Left lung (tissue), 10 donors: Measurements from ENCODE around the gene JMJD1C. TPM values are rescaled to one million over a fixed set of nuclear protein-coding genes. Genes with fewer than 3 reads are reported as not detected.
A peak's percentile ranks its signal among the peaks of the same experiment; 100 is the strongest.

Experiments used
- ATAC-seq: fragments of 200-7000 bp; cut with Tn5 transposase; one replicate; pipeline ENCODE4 v1.9.1; 2020; ENCODE audit warnings: moderate library complexity
- DNase-seq, 4 donors: peaks; one replicate each; pipeline ENCODE4 v3.0.0-alpha.2; 2013 to 2020
- H3K27ac ChIP-seq, 2 donors: fragments of 200-600 bp; sonication (generic) in 1 of 2; one replicate each; pipeline versions ENCODE4 v1.5.0 to v1.8.0; 2020 to 2021
- H3K27me3 ChIP-seq, 2 donors: fragments of 200-600 bp; sonication (generic) in 1 of 2; one replicate each; pipeline versions ENCODE4 v1.5.0 to v1.8.0; 2020 to 2021
- H3K36me3 ChIP-seq, 2 donors: fragments of 200-600 bp; sonication (generic) in 1 of 2; one replicate each; pipeline versions ENCODE4 v1.5.0 to v1.8.0; 2020 to 2021
- H3K4me1 ChIP-seq, 2 donors: fragments of 200-600 bp; one replicate each; pipeline ENCODE4 v1.8.0; 2021
- H3K4me3 ChIP-seq, 2 donors: fragments of 200-600 bp; sonication (generic) in 1 of 2; one replicate each; pipeline versions ENCODE4 v1.5.0 to v1.8.0; 2020 to 2021; ENCODE audit warnings: mild to moderate bottlenecking in 1 of 2
- H3K9me3 ChIP-seq, 2 donors: fragments of 200-600 bp; sonication (generic) in 1 of 2; one replicate each; pipeline versions ENCODE4 v1.5.0 to v1.8.0; 2020 to 2021
- CTCF ChIP-seq, 2 donors: fragments of 200-600 bp; sonication (generic) in 1 of 2; IDR thresholded peaks; one replicate each; pipeline versions ENCODE4 v1.5.0 to v1.8.0; 2021; ENCODE audit warnings: antibody characterized with exemption in 2 of 2
- intact Hi-C, 2 donors: fragments of 100-400 bp; cut with DNase I; formaldehyde crosslinking; loops; one replicate each; pipeline versions ENCODE4 v1.11.2 to v1.14.2; 2022
- polyA plus RNA-seq, 6 donors: library from polyadenylated mRNA; unstranded; fragments of 120-200 nt; gene quantifications; one replicate each; pipeline ENCODE4 v1.2.1, GENCODE V29; 2013; ENCODE audit not compliant: insufficient read length in 6 of 6
- total RNA-seq, 2 donors: library from RNA; stranded (reverse); fragmentation: NEBNext Ultra II Directional; extraction: Animal tissue kit (Norgen Biotek cat#: 25700); gene quantifications; one replicate each; pipeline ENCODE4 v1.2.1, GENCODE V29; 2021
- donor health status: DM: no; HTN: yes; CAD: no.
- donor health status: DM: no; HTN: no; CAD: no.

The JMJD1C gene
- total and polyA plus RNA-seq, 8 donors: 68.0 to 130 (median 98.6) TPM

GRCh38 chr10:63275094-63275493 is 190.7 kb downstream of the JMJD1C start:
- no peak for ATAC-seq
- no peaks in the 10 kb centered on the region for H3K27me3 ChIP-seq
- no peak for DNase-seq
- no peak overlapping the region for H3K4me3 ChIP-seq
- intact Hi-C loops: no loop called here
- no peak for TF ChIP-seq CTCF (IDR thresholded peaks at IDR 0.05)
- peaks cover 5 to 28% of the 10 kb centered on the region in 2 donors for H3K4me1 ChIP-seq
- H3K36me3 ChIP-seq: no peaks in the 10 kb centered on the region
- H3K27ac ChIP-seq: peak overlapping the region in 1 of 2 donors; percentile 81
- no peaks in the 10 kb centered on the region for H3K9me3 ChIP-seq

GRCh38 chr10:63273577-63273976 is 192.2 kb downstream of the JMJD1C start:
- TF ChIP-seq CTCF (IDR thresholded peaks at IDR 0.05): no peak
- ATAC-seq: peak; percentile 15

GRCh38 chr10:63268798-63269503 is 196.8 kb downstream of the JMJD1C start:
- Histone ChIP-seq H3K4me1 (peaks cover 13 to 46% of the 10 kb centered on the region in 2 donors), H3K27ac (peak overlapping the region; percentile 97 to 99), H3K36me3 (no peaks in the 10 kb centered on the region), H3K27me3 (no peaks in the 10 kb centered on the region), H3K9me3 (no peaks in the 10 kb centered on the region), H3K4me3 (peak overlapping the region; percentile 38 to 50)
- ATAC-seq (peak; percentile 90), DNase-seq (peak in 3 of 4 donors; percentile 86 to 90 (median 88))
- TF ChIP-seq CTCF (IDR thresholded peaks at IDR 0.05): peak; percentile 23 to 45
- intact Hi-C loops: no loop called here

More at GRCh38 chr10:63273577-63273976, 192.2 kb downstream of the JMJD1C start:
- no peaks in the 10 kb centered on the region for H3K9me3 ChIP-seq
- H3K4me3 ChIP-seq: no peak overlapping the region
- H3K4me1 ChIP-seq: peaks cover 8 to 37% of the 10 kb centered on the region in 2 donors
- no peaks in the 10 kb centered on the region for H3K36me3 ChIP-seq
- H3K27me3 ChIP-seq: no peaks in the 10 kb centered on the region
- intact Hi-C loops: no loop called here
- peak in 1 of 4 donors; percentile 54 for DNase-seq
- peak overlapping the region; percentile 19 to 81 for H3K27ac ChIP-seq

GRCh38 chr10:63268149-63268797 is 197.5 kb downstream of the JMJD1C start:
- peak overlapping the region; percentile 97 to 99 for H3K27ac ChIP-seq
- peaks cover 9 to 45% of the 10 kb centered on the region in 2 donors for H3K4me1 ChIP-seq
- intact Hi-C loops: no loop called here
- H3K4me3 ChIP-seq: peak overlapping the region; percentile 38 to 50
- H3K9me3 ChIP-seq: no peaks in the 10 kb centered on the region
- TF ChIP-seq CTCF (IDR thresholded peaks at IDR 0.05): no peak
- ATAC-seq (peak; percentile 9), DNase-seq (peak in 1 of 4 donors; percentile 61)
- H3K27me3 ChIP-seq: no peaks in the 10 kb centered on the region
- H3K36me3 ChIP-seq: no peaks in the 10 kb centered on the region
